NCI-H2107 treated with DMSO at 0.1 percent for 48 hours (cell line): ENCODE results near the gene LPAR2.
"Not testable (repeated sequence)": the region's sequence is repeated elsewhere in the genome, so short reads cannot be mapped to it uniquely, and the experiment has no call there.

Source experiments
- DNase-seq: peaks from one replicate; lab custom pipeline; 2025; ENCODE audit not compliant: unreplicated experiment; lab: John Stamatoyannopoulos, UW

The LPAR2 gene

GRCh38 chr19:19598728-19599451, 29.1 kb downstream of the LPAR2 start:
- DNase-seq: not testable (repeated sequence)

GRCh38 chr19:19597809-19598306, 30.2 kb downstream of the LPAR2 start:
- DNase-seq: no peak

GRCh38 chr19:19595171-19595701, 32.8 kb downstream of the LPAR2 start:
- no peak for DNase-seq

GRCh38 chr19:19594381-19594780, 33.6 kb downstream of the LPAR2 start:
- DNase-seq: no peak

- no peak for DNase-seq
Observed at GRCh38 chr19:19592690-19593089, 35.3 kb downstream of the LPAR2 start.

GRCh38 chr19:19591133-19591825, 36.7 kb downstream of the LPAR2 start:
- DNase-seq: no peak

- no peak for DNase-seq
Observed at GRCh38 chr19:19588546-19588945, 39.5 kb downstream of the LPAR2 start.

GRCh38 chr19:19587771-19588170, 40.2 kb downstream of the LPAR2 start:
- DNase-seq: no peak

GRCh38 chr19:19584356-19584755, 43.7 kb downstream of the LPAR2 start:
- no peak for DNase-seq

GRCh38 chr19:19582471-19582870, 45.5 kb downstream of the LPAR2 start:
- DNase-seq: no peak

- DNase-seq: no peak
Observed at GRCh38 chr19:19581391-19581790, 46.6 kb downstream of the LPAR2 start.

GRCh38 chr19:19580418-19580817, 47.6 kb downstream of the LPAR2 start:
- DNase-seq: no peak

- DNase-seq: no peak
Observed at GRCh38 chr19:19579533-19580361, 48.3 kb downstream of the LPAR2 start.

GRCh38 chr19:19578252-19578651, 49.8 kb downstream of the LPAR2 start:
- no peak for DNase-seq

- DNase-seq: no peak
Observed at GRCh38 chr19:19575411-19575810, 52.6 kb downstream of the LPAR2 start.
